ENCODE data around the gene TMEM237.
"Not testable (repeated sequence)": the region's sequence is repeated elsewhere in the genome, so short reads cannot be mapped to it uniquely, and the experiment has no call there.

DNA sequence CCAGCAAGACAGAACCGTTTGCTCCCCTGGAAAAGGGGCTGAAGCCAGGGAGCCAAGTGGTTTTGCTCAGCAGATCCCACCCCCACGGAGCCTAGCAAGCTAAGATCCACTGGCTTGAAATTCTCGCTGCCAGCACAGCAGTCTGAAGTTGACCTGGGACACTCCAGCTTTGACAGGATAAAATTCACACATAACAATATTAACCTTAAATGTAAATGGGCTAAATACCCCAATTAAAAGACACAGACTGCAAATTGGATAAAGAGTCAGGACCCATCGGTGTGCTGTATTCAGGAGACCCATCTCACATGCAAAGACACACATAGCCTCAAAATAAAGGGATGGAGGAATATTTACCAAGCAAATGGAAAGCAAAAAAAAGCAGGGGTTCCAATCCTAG, 27.9 kb upstream of the TMEM237 start:
- TF ChIP-seq, protein P1, sequence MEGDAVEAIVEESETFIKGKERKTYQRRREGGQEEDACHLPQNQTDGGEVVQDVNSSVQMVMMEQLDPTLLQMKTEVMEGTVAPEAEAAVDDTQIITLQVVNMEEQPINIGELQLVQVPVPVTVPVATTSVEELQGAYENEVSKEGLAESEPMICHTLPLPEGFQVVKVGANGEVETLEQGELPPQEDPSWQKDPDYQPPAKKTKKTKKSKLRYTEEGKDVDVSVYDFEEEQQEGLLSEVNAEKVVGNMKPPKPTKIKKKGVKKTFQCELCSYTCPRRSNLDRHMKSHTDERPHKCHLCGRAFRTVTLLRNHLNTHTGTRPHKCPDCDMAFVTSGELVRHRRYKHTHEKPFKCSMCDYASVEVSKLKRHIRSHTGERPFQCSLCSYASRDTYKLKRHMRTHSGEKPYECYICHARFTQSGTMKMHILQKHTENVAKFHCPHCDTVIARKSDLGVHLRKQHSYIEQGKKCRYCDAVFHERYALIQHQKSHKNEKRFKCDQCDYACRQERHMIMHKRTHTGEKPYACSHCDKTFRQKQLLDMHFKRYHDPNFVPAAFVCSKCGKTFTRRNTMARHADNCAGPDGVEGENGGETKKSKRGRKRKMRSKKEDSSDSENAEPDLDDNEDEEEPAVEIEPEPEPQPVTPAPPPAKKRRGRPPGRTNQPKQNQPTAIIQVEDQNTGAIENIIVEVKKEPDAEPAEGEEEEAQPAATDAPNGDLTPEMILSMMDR (IDR thresholded peaks at IDR 0.05; ENCODE audit: low read depth, low read length), result not testable (repeated sequence)
- TF ChIP-seq EZH2phosphoT487 (IDR thresholded peaks at IDR 0.05; ENCODE audit: low read depth), result not testable (repeated sequence)

All from OCI-LY3 (cell line).